OCI-LY1 (cell line): ENCODE results near the gene HINT1.

Experiments used
- CTCF ChIP-seq: fragments of 200-600 bp; sonication (generic), shearing (Covaris generic); IDR thresholded peaks from 2 replicates; pipeline ENCODE4 v1.5.1; 2017; ENCODE audit warnings: mild to moderate bottlenecking, antibody characterized with exemption, low read length, moderate library complexity, mixed read lengths
- EZH2 ChIP-seq: fragments of 200-600 bp; sonication (generic), shearing (Covaris generic); IDR thresholded peaks from 2 replicates; pipeline ENCODE4 v1.8.0; 2017; ENCODE audit warnings: borderline replicate concordance, mixed run types, mild to moderate bottlenecking, antibody characterized with exemption, low read length, moderate library complexity, mixed read lengths

GRCh38 chr5:131198625-131199024, 33.6 kb upstream of the HINT1 start:
- TF ChIP-seq EZH2: no peak
- no peak for TF ChIP-seq CTCF
